ENCODE data around the gene STXBP6.

Gene STXBP6

DNA sequence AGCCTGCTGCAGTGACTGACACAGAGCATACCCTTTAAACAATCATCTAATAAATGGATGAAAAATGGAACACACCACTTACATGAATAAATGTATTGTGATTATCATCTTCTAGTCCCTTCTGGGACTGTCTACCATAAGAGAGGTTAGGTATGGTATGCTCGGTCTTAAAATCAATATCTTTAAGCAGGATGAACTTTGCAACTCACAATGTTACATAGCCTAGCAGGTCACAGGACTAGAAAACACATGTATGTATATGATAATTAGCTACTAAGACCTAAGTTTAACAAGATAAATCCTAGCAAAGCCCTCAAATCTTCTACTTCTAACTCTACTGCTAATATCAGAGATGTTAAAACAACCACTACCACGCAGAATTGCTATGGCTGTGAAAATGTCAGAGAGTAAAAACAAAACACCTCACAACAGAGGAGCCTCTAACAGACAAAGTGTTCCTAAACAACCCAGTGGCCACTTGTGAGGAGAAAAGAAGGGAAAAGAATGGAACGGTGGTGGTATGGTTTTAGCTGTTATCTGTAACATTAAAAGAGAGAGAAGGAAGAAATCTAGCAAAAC is 139.4 kb downstream of the STXBP6 start:
- POLR2A ChIA-PET = no interaction called here
- CTCF ChIA-PET = interaction anchor here (0.7 kb wide), 1 partner anchor 105 kb away, joined by 3 read pairs; no protein-coding TSS in a partner anchor
- H3K36me3 ChIP-seq (ENCODE audit: control insufficient read depth in 2 of 2, insufficient read depth in 1 of 2, low read length in 2 of 2) = no peaks in the 10 kb centered on the region
- no peaks in the 10 kb centered on the region for H3K9me3 ChIP-seq (ENCODE audit: control insufficient read depth, insufficient read depth, low read depth, low read length)
- H3K4me3 ChIP-seq (ENCODE audit: low read depth, low read length) = no peak overlapping the region
- TF ChIP-seq ZBTB1 (tag by site-specific recombination; IDR thresholded peaks at IDR 0.05) (no peak), KLF10 (tag by site-specific recombination; IDR thresholded peaks at IDR 0.05) (no peak), ZIC2 (tag by site-specific recombination; IDR thresholded peaks at IDR 0.05) (no peak), ZNF202 (tag by site-specific recombination; IDR thresholded peaks at IDR 0.05; ENCODE audit: borderline replicate concordance) (no peak), ZNF423 (tag by site-specific recombination; IDR thresholded peaks at IDR 0.05) (no peak)
- TF ChIP-seq, protein P1, sequence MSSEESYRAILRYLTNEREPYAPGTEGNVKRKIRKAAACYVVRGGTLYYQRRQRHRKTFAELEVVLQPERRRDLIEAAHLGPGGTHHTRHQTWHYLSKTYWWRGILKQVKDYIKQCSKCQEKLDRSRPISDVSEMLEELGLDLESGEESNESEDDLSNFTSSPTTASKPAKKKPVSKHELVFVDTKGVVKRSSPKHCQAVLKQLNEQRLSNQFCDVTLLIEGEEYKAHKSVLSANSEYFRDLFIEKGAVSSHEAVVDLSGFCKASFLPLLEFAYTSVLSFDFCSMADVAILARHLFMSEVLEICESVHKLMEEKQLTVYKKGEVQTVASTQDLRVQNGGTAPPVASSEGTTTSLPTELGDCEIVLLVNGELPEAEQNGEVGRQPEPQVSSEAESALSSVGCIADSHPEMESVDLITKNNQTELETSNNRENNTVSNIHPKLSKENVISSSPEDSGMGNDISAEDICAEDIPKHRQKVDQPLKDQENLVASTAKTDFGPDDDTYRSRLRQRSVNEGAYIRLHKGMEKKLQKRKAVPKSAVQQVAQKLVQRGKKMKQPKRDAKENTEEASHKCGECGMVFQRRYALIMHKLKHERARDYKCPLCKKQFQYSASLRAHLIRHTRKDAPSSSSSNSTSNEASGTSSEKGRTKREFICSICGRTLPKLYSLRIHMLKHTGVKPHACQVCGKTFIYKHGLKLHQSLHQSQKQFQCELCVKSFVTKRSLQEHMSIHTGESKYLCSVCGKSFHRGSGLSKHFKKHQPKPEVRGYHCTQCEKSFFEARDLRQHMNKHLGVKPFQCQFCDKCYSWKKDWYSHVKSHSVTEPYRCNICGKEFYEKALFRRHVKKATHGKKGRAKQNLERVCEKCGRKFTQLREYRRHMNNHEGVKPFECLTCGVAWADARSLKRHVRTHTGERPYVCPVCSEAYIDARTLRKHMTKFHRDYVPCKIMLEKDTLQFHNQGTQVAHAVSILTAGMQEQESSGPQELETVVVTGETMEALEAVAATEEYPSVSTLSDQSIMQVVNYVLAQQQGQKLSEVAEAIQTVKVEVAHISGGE (tag by site-specific recombination; conservative IDR thresholded peaks at IDR 0.05; ENCODE audit: low read depth) = no peak
- H3K27ac ChIP-seq (ENCODE audit: extremely low read depth, low read depth, low read length) = no peak overlapping the region
- H3K4me1 ChIP-seq (ENCODE audit: control insufficient read depth, insufficient read depth, low read length) = peaks cover 11% of the 10 kb centered on the region

- POLR2A ChIA-PET = no interaction called here
- no peaks in the 10 kb centered on the region for H3K9me3 ChIP-seq (ENCODE audit: control insufficient read depth, insufficient read depth, low read depth, low read length)
- CTCF ChIA-PET = interaction anchor here (0.7 kb wide), 1 partner anchor 104 kb away, joined by 3 read pairs; no protein-coding TSS in a partner anchor
- no peak overlapping the region for H3K27ac ChIP-seq (ENCODE audit: extremely low read depth, low read depth, low read length)
- no peak overlapping the region for H3K4me3 ChIP-seq (ENCODE audit: low read depth, low read length)
- H3K4me1 ChIP-seq (ENCODE audit: control insufficient read depth, insufficient read depth, low read length) = peaks cover 11% of the 10 kb centered on the region
- no peaks in the 10 kb centered on the region for H3K36me3 ChIP-seq (ENCODE audit: control insufficient read depth in 2 of 2, insufficient read depth in 1 of 2, low read length in 2 of 2)
- TF ChIP-seq KLF9 (tag by site-specific recombination; IDR thresholded peaks at IDR 0.05; ENCODE audit: low read depth) (no peak), ATF2 (tag by site-specific recombination; IDR thresholded peaks at IDR 0.05; ENCODE audit: low read depth) (no peak), KLF8 (tag by site-specific recombination; IDR thresholded peaks at IDR 0.05) (no peak), ZNF658 (tag by site-specific recombination; IDR thresholded peaks at IDR 0.05) (no peak), ZNF398 (tag by site-specific recombination; IDR thresholded peaks at IDR 0.05) (no peak), SALL2 (tag by site-specific recombination; IDR thresholded peaks at IDR 0.05; ENCODE audit: borderline replicate concordance) (no peak), OVOL3 (tag by site-specific recombination; IDR thresholded peaks at IDR 0.05) (no peak), ZNF670 (tag by site-specific recombination; IDR thresholded peaks at IDR 0.05; ENCODE audit: low read depth) (no peak), ZNF423 (tag by site-specific recombination; IDR thresholded peaks at IDR 0.05) (no peak)
- TF ChIP-seq, protein P2, sequence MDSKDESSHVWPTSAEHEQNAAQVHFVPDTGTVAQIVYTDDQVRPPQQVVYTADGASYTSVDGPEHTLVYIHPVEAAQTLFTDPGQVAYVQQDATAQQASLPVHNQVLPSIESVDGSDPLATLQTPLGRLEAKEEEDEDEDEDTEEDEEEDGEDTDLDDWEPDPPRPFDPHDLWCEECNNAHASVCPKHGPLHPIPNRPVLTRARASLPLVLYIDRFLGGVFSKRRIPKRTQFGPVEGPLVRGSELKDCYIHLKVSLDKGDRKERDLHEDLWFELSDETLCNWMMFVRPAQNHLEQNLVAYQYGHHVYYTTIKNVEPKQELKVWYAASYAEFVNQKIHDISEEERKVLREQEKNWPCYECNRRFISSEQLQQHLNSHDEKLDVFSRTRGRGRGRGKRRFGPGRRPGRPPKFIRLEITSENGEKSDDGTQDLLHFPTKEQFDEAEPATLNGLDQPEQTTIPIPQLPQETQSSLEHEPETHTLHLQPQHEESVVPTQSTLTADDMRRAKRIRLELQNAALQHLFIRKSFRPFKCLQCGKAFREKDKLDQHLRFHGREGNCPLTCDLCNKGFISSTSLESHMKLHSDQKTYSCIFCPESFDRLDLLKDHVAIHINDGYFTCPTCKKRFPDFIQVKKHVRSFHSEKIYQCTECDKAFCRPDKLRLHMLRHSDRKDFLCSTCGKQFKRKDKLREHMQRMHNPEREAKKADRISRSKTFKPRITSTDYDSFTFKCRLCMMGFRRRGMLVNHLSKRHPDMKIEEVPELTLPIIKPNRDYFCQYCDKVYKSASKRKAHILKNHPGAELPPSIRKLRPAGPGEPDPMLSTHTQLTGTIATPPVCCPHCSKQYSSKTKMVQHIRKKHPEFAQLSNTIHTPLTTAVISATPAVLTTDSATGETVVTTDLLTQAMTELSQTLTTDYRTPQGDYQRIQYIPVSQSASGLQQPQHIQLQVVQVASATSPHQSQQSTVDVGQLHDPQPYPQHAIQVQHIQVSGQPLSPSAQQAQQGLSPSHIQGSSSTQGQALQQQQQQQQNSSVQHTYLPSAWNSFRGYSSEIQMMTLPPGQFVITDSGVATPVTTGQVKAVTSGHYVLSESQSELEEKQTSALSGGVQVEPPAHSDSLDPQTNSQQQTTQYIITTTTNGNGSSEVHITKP (tag by site-specific recombination; IDR thresholded peaks at IDR 0.05) = no peak
Measured at GRCh38 chr14:24909523-24910302, 140.2 kb downstream of the STXBP6 start.

All from HEK293 (cell line).